HL-60 (cell line): ENCODE data around the gene RGSL1.

Source experiments
- DNase-seq, 2 experiments: peaks; one replicate each; pipeline ENCODE4 v3.0.0-alpha.2; 2010 to 2020; ENCODE audit warnings: low read depth in 1 of 2, low spot score in 1 of 2
- H3K27ac ChIP-seq: fragments of 250-450 bp; sonication (Bioruptor Pico); replicated peaks from 2 replicates; pipeline ENCODE4 v1.5.1; 2020; ENCODE audit warnings: mild to moderate bottlenecking, moderate library complexity
- H3K27me3 ChIP-seq: fragments of 250-450 bp; sonication (Bioruptor Pico); 2 replicates; pipeline ENCODE4 v1.5.1; 2021; ENCODE audit warnings: mild to moderate bottlenecking, moderate library complexity; ENCODE audit not compliant: insufficient read depth, poor library complexity, severe bottlenecking
- H3K4me3 ChIP-seq: replicated peaks from 2 replicates; pipeline ENCODE4 v1.5.1; 2011; ENCODE audit warnings: mild to moderate bottlenecking, control low read depth, low read length; ENCODE audit not compliant: insufficient read depth
- CTCF ChIP-seq: IDR thresholded peaks from one replicate; pipeline ENCODE4 v1.5.1; 2011; ENCODE audit warnings: low read length, control low read depth, inconsistent platforms; ENCODE audit not compliant: insufficient read depth
- GABPA ChIP-seq: IDR thresholded peaks from 2 replicates; pipeline ENCODE4 v1.6.1; 2012; ENCODE audit warnings: low read depth
- POLR2AphosphoS5 ChIP-seq: IDR thresholded peaks from 2 replicates; pipeline ENCODE4 v1.6.1; 2012; ENCODE audit warnings: low read depth
- REST ChIP-seq: IDR thresholded peaks from 2 replicates; pipeline ENCODE4 v1.6.1; 2012; ENCODE audit warnings: low read depth; ENCODE audit not compliant: insufficient replicate concordance
- SPI1 ChIP-seq: IDR thresholded peaks from 2 replicates; pipeline ENCODE4 v1.6.1; 2012; ENCODE audit warnings: low read depth, mild to moderate bottlenecking, borderline replicate concordance

The RGSL1 gene

GRCh38 chr1:182488803-182489202 lies 38.9 kb downstream of the RGSL1 start:
- TF ChIP-seq GABPA (no peak), SPI1 (no peak), POLR2AphosphoS5 (no peak), CTCF (no peak), REST (no peak)

GRCh38 chr1:182493063-182493462 lies 43.1 kb downstream of the RGSL1 start:
- TF ChIP-seq CTCF (no peak), SPI1 (0 out of 2 replicates have a peak, but pooled peaks have one; percentile 20), POLR2AphosphoS5 (no peak)
- H3K27ac ChIP-seq, result no peak overlapping the region
- H3K4me3 ChIP-seq, result no peak overlapping the region
- peak in 1 of 2 experiments; percentile 55 for DNase-seq
- no peaks in the 10 kb centered on the region for H3K27me3 ChIP-seq

More at GRCh38 chr1:182488803-182489202, 38.9 kb downstream of the RGSL1 start:
- H3K27me3 ChIP-seq, result no peaks in the 10 kb centered on the region
- DNase-seq, result no peak
- H3K27ac ChIP-seq, result 0 out of 2 replicates have a peak overlapping the region, but pooled peaks have one; percentile 15
- no peak overlapping the region for H3K4me3 ChIP-seq

GRCh38 chr1:182495002-182495401 lies 45.1 kb downstream of the RGSL1 start:
- TF ChIP-seq POLR2AphosphoS5, result no peak
- no peak for TF ChIP-seq SPI1
- no peak for TF ChIP-seq GABPA
- no peak for TF ChIP-seq CTCF
- no peak for TF ChIP-seq REST
- Histone ChIP-seq H3K27ac (no peak overlapping the region), H3K27me3 (no peaks in the 10 kb centered on the region), H3K4me3 (no peak overlapping the region)
- no peak for DNase-seq

- Histone ChIP-seq H3K4me3 (no peak overlapping the region), H3K27ac (no peak overlapping the region), H3K27me3 (no peaks in the 10 kb centered on the region)
- DNase-seq, result no peak
- no peak for TF ChIP-seq CTCF
- TF ChIP-seq POLR2AphosphoS5, result no peak
- no peak for TF ChIP-seq SPI1
- TF ChIP-seq GABPA, result no peak
- no peak for TF ChIP-seq REST
These were observed 45.7 kb downstream of the RGSL1 start for GRCh38 chr1:182495693-182496092.
